OCI-LY1 (cell line): ENCODE data around the gene STX3.
A peak's percentile ranks its signal among the peaks of the same experiment; 100 is the strongest.

Experiments
- H2AFZ ChIP-seq: fragments of 200-600 bp; sonication (generic), shearing (Covaris generic); 2 replicates; pipeline ENCODE4 v1.6.0; 2014; ENCODE audit warnings: antibody characterized with exemption, mild to moderate bottlenecking, low read length
- H3F3A ChIP-seq: fragments of 200-600 bp; sonication (generic), shearing (Covaris generic); 2 replicates; pipeline ENCODE4 v1.6.0; 2014; ENCODE audit warnings: mild to moderate bottlenecking, antibody characterized with exemption, low read length, moderate library complexity; ENCODE audit not compliant: insufficient read depth
- H3K27ac ChIP-seq: fragments of 200-600 bp; sonication (generic); 2 replicates; pipeline ENCODE4 v1.5.1; 2014; ENCODE audit warnings: low read length, mixed run types, mild to moderate bottlenecking, low read depth; ENCODE audit not compliant: poor library complexity, severe bottlenecking
- H3K27me3 ChIP-seq: fragments of 200-600 bp; sonication (generic); 2 replicates; pipeline ENCODE4 v1.6.0; 2014; ENCODE audit warnings: antibody characterized with exemption, mild to moderate bottlenecking, low read length, moderate library complexity; ENCODE audit not compliant: insufficient read depth
- H3K36me3 ChIP-seq: fragments of 200-600 bp; sonication (generic); 2 replicates; pipeline ENCODE4 v1.6.1; 2014; ENCODE audit warnings: mild to moderate bottlenecking, antibody characterized with exemption, low read length, moderate library complexity, mixed read lengths; ENCODE audit not compliant: insufficient read depth
- H3K4me1 ChIP-seq: fragments of 200-600 bp; sonication (generic); 2 replicates; pipeline ENCODE4 v1.5.1; 2014; ENCODE audit warnings: mild to moderate bottlenecking, low read length, moderate library complexity; ENCODE audit not compliant: insufficient read depth, severe bottlenecking
- H3K4me2 ChIP-seq: fragments of 200-600 bp; sonication (generic), shearing (Covaris generic); 2 replicates; pipeline ENCODE4 v1.6.1; 2014; ENCODE audit warnings: low read length
- H3K4me3 ChIP-seq: fragments of 200-600 bp; sonication (generic); 2 replicates; pipeline ENCODE4 v1.5.1; 2014; ENCODE audit warnings: low read length, low read depth, mild to moderate bottlenecking, mixed read lengths; ENCODE audit not compliant: poor library complexity, severe bottlenecking
- H3K79me2 ChIP-seq: fragments of 200-600 bp; shearing (Covaris generic); 2 replicates; pipeline ENCODE4 v1.6.1; 2016; ENCODE audit warnings: mixed run types, low read length, mixed read lengths; ENCODE audit not compliant: insufficient read depth
- H3K9ac ChIP-seq: fragments of 200-600 bp; sonication (generic), shearing (Covaris generic); 2 replicates; pipeline ENCODE4 v1.6.1; 2014; ENCODE audit warnings: mild to moderate bottlenecking, low read length, mixed read lengths
- H3K9me2 ChIP-seq: fragments of 200-600 bp; sonication (generic), shearing (Covaris generic); 2 replicates; pipeline ENCODE4 v1.6.1; 2014; ENCODE audit warnings: low read depth, mild to moderate bottlenecking, low read length, mixed read lengths
- H3K9me3 ChIP-seq: fragments of 200-600 bp; shearing (Covaris generic); 2 replicates; pipeline ENCODE4 v1.6.1; 2014; ENCODE audit warnings: low read length, mixed read lengths
- H4K20me1 ChIP-seq: fragments of 200-600 bp; sonication (generic), shearing (Covaris generic); 2 replicates; pipeline ENCODE4 v1.6.0; 2016; ENCODE audit warnings: mild to moderate bottlenecking, low read length; ENCODE audit not compliant: insufficient read depth
- CTCF ChIP-seq: fragments of 200-600 bp; sonication (generic), shearing (Covaris generic); IDR thresholded peaks from 2 replicates; pipeline ENCODE4 v1.5.1; 2017; ENCODE audit warnings: mild to moderate bottlenecking, antibody characterized with exemption, low read length, moderate library complexity, mixed read lengths
- EZH2 ChIP-seq: fragments of 200-600 bp; sonication (generic), shearing (Covaris generic); IDR thresholded peaks from 2 replicates; pipeline ENCODE4 v1.8.0; 2017; ENCODE audit warnings: borderline replicate concordance, mixed run types, mild to moderate bottlenecking, antibody characterized with exemption, low read length, moderate library complexity, mixed read lengths

The STX3 gene

GRCh38 chr11:59754859-59755700 lies at the start of gene STX3:
Gene STX3 (plus strand): TSS chr11:59755376. CDS start chr11:59755606, 230 bp downstream.
- Histone ChIP-seq H3K9me2 (no peaks in the 10 kb centered on the region), H2AFZ (peak within 1 kb of the TSS; percentile 66), H3K36me3 (no peaks in the 10 kb centered on the region), H3F3A (no peaks in the 10 kb centered on the region), H3K9me3 (no peaks in the 10 kb centered on the region), H3K27me3 (no peaks in the 10 kb centered on the region), H3K4me1 (peaks cover 18% of the 10 kb centered on the region), H3K27ac (no peak within 1 kb of the TSS), H3K4me2 (peak within 1 kb of the TSS; percentile 98), H3K9ac (peak within 1 kb of the TSS; percentile 74), H3K79me2 (no peaks in the 10 kb centered on the region), H3K4me3 (peak within 1 kb of the TSS; percentile 87), H4K20me1 (no peaks in the 10 kb centered on the region)
- TF ChIP-seq CTCF, result no peak
- TF ChIP-seq EZH2, result no peak

DNA sequence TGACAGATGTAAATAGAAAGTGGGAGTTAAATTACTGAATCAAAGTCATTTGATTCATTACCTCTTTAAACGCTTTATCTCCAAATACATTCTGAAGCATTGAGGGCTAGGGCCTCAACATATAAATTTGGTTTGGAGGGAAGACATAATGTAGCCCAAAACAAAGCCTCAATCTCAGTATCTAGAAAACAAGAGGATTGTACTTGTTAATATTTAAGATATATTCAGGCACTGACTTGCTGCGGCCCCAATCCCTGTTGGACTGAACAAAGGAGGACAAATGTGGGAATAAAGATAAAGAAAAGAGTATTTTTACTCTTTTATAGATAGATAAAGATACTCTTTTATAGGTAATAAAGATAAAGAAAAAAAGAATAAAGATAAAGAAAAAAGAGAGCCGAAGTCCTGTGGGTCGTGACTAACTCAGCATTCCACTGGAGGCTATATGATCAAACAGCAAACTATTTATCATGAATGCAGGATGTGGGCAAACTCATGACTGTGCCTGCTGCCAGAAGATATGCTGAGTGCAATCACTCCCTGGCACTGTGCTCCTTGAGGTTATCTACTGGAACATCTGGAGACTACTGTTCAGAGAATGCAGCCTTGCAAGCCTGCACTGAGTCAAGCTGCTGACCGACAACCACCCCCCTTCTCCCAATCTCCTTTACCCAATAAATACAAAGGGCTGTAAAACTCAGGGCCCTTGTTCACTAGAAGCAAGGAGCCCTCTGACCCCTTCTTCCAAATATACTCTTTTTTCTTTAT lies 48.5 kb upstream of the STX3 start:
- no peak overlapping the region for H3K9ac ChIP-seq
- no peak overlapping the region for H3K4me2 ChIP-seq
- H3K4me3 ChIP-seq, result no peak overlapping the region

DNA sequence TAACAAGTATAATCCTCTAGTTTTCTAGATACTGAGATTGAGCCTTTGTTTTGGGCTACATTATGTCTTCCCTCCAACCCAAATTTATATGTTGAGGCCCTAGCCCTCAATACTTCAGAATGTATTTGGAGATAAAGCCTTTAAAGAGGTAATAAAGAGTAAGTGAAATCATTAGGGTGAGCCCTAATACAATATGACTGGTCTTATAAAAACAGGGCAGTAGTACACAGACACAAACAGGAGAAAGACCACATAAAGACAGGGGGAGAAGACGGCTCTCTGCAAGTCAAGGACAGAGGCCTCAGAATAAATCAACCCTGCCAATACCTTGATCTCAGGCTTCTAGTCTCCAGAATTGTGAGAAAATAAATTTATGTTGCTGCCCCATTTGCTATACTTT lies 47.8 kb upstream of the STX3 start:
- Histone ChIP-seq H3K27ac (no peak overlapping the region), H3K79me2 (no peaks in the 10 kb centered on the region), H4K20me1 (no peaks in the 10 kb centered on the region), H3K4me2 (no peak overlapping the region), H3K9me2 (no peaks in the 10 kb centered on the region), H2AFZ (no peak overlapping the region), H3K9ac (no peak overlapping the region), H3K36me3 (no peaks in the 10 kb centered on the region), H3K27me3 (no peaks in the 10 kb centered on the region), H3K9me3 (no peaks in the 10 kb centered on the region), H3K4me3 (no peak overlapping the region), H3F3A (no peaks in the 10 kb centered on the region), H3K4me1 (no peaks in the 10 kb centered on the region)
- TF ChIP-seq CTCF, result no peak
- no peak for TF ChIP-seq EZH2

More for the DNA sequence above, 48.5 kb upstream of the STX3 start:
- no peak overlapping the region for H2AFZ ChIP-seq
- TF ChIP-seq CTCF (no peak), EZH2 (no peak)
- H3K9me3 ChIP-seq, result no peaks in the 10 kb centered on the region
- no peaks in the 10 kb centered on the region for H3K79me2 ChIP-seq
- no peaks in the 10 kb centered on the region for H3K27me3 ChIP-seq
- no peak overlapping the region for H3K27ac ChIP-seq
- no peaks in the 10 kb centered on the region for H3F3A ChIP-seq
- H4K20me1 ChIP-seq, result no peaks in the 10 kb centered on the region
- H3K36me3 ChIP-seq, result no peaks in the 10 kb centered on the region
- no peaks in the 10 kb centered on the region for H3K4me1 ChIP-seq
- no peaks in the 10 kb centered on the region for H3K9me2 ChIP-seq
